ENCODE results near the gene DAAM2.

GRCh38 chr6:39841923-39842322 lies 49.7 kb downstream of the DAAM2 start:
- TF ChIP-seq CTCF (optimal IDR thresholded peaks at IDR 0.05 in 1 of 3, IDR thresholded peaks at IDR 0.05 in 1 of 3, conservative IDR thresholded peaks at IDR 0.05 in 1 of 3; ENCODE audit: extremely low read depth in 1 of 3, insufficient read depth in 2 of 3, low read length in 3 of 3) = no peak
- TF ChIP-seq EZH2 (IDR thresholded peaks at IDR 0.05; ENCODE audit: low read length) = no peak
